Right renal pelvis (tissue), 4 donors: ENCODE results near the gene C16orf96. TPM values are rescaled to one million over a fixed set of nuclear protein-coding genes. Genes with fewer than 3 reads are reported as not detected.

Experiments
- DNase-seq, 4 donors: peaks; one replicate each; pipeline ENCODE4 v3.0.0-alpha.2; 2013; ENCODE audit warnings: low read depth in 4 of 4, low spot score in 3 of 4, missing footprints in 1 of 4
- polyA plus RNA-seq, 4 donors: library from polyadenylated mRNA; unstranded; fragments of 120-200 nt; gene quantifications; one replicate each; pipeline ENCODE4 v1.2.1, GENCODE V29; 2013; ENCODE audit not compliant: insufficient read length in 4 of 4

C16orf96 gene
- polyA plus RNA-seq, 4 donors, result 0.17 to 0.33 (median 0.26) TPM

DNA sequence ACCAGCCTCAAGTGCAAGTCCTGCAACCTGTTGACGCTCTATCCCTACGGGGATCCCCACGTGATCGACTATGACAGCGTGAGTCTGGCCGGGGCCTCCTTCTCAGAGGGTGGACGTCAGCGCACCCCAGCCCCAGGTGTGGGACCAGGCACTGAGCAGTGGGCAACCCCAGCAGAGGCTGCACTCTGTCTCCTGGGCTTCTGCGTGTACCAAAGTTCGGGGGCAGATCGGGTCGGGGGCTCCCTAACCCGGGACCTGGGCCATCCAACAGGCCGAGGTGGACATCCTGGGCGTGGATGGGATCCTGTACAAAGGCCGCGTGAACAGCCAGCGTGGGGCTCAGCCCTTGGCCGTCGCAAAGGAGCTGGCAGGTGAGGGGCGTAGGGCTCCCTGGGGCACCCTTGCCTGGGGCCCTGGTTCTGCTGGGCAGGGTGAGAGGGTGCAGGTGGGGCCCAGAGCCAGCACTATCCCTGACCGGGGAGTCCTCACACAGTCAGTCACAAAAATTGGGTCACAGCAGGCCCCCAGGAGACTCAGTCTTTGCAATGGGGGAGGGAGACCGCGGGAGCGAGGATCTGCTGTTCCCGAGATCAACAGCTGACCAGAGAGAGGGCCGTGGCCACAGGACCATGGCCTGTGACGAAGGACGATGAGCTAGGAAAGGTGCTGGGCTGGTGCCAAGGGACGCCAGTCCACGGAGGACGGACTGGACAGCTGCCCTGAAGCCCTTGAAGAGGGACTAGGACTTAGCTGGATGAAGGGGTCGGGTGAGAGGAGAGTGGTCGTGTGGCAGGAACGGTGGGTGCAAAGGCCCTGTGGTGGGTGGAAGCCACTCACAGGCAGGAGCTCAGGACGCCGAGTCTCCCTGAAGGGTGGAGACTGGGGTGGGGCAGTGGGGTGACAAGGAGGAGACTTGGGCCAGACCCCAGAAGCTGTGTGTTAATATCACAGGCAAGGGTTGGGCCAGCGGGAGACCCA, 38.6 kb downstream of the C16orf96 start:
- no peak for DNase-seq

GRCh38 chr16:4597174-4597573, 41.0 kb downstream of the C16orf96 start:
- DNase-seq, result no peak

GRCh38 chr16:4599037-4599436, 42.9 kb downstream of the C16orf96 start:
- no peak for DNase-seq

DNA sequence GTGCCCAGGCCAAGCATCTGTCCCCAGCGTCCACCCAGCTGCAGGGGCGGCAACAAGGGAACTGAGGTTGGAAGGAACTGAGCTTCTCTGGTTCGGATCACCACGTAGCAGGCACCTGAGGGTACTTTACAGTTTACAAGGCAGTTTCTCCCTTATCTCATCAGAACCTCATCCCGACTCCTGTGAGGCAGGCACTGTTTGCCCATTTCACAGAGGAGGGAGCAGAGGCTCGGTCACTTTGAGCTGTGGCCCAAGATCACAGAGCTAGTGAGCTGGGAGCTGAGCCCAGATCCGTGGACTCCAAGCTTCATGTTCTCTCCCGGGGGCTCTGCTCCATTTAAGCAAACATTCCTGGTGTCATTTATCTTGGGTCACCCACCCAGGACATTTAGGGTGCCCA, 43.4 kb downstream of the C16orf96 start:
- no peak for DNase-seq

- no peak for DNase-seq
Measured at GRCh38 chr16:4601036-4601863, 45.1 kb downstream of the C16orf96 start.

DNA sequence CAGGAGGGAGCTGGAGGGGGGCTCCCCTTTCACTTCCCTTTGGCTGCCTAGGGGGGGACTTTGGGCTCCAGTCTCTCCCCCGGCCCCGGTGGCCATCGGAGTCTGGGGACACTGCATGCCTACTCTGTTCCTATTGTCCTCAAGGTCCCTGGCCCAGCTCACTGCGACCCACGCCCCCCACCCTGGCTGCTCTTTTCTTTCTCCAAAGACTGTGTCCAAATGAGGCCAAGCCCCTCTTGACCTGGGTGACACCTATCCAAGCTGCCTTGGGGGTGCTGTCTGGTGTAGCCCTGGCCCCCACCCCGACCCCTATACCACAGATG, 45.7 kb downstream of the C16orf96 start:
- DNase-seq, result no peak

- no peak for DNase-seq
Measured at GRCh38 chr16:4602331-4602730, 46.2 kb downstream of the C16orf96 start.

DNA sequence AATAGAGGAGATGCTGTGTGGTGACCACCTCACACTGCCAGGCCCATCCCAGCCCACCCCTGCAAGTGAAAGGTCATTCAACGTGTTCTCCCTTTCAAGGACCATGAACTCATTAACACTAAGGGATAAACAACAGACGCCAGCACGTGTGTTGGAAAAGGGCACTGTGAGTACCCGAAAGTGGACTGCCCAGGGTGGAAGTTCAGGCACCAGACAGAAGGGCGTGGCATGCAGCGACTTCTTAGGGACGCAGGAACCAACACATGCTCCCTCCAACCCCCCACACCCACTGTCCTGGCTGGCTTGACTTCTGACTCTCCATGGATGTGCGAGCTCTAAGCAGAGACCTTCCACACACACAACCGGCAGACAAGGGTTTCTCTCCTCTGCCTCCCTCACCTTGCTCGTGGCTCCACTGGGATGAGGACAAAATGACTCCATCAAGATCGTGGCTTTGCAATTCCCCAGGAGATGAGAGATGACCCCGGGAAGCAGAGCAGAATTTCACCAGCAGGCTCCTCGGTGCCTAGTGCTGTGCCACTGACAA, 47.6 kb downstream of the C16orf96 start:
- no peak for DNase-seq

DNA sequence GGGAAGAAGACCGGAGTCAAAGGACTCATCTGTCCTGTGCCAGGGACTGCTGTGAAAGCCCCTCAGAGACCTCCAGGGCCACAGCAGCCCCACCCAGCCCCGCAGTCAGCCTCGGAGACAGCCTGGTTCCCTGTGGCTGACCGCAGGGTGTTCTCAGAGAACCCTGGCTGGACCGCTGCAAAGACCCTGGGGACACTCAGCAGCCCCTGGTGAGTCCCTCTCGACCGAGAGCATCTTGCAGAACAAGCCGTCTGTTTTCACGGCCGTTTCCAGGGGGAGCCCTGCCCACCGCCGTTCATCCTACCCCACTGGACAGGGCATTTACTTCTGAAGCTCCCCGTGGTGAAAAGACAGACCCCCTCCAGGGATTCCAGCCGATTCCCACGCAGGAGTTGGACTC, 48.3 kb downstream of the C16orf96 start:
- no peak for DNase-seq

- no peak for DNase-seq
Measured at GRCh38 chr16:4606354-4606753, 50.2 kb downstream of the C16orf96 start.

GRCh38 chr16:4607841-4608703, 51.9 kb downstream of the C16orf96 start:
- no peak for DNase-seq

- no peak for DNase-seq
Measured at GRCh38 chr16:4608704-4608980, 52.5 kb downstream of the C16orf96 start.

DNA sequence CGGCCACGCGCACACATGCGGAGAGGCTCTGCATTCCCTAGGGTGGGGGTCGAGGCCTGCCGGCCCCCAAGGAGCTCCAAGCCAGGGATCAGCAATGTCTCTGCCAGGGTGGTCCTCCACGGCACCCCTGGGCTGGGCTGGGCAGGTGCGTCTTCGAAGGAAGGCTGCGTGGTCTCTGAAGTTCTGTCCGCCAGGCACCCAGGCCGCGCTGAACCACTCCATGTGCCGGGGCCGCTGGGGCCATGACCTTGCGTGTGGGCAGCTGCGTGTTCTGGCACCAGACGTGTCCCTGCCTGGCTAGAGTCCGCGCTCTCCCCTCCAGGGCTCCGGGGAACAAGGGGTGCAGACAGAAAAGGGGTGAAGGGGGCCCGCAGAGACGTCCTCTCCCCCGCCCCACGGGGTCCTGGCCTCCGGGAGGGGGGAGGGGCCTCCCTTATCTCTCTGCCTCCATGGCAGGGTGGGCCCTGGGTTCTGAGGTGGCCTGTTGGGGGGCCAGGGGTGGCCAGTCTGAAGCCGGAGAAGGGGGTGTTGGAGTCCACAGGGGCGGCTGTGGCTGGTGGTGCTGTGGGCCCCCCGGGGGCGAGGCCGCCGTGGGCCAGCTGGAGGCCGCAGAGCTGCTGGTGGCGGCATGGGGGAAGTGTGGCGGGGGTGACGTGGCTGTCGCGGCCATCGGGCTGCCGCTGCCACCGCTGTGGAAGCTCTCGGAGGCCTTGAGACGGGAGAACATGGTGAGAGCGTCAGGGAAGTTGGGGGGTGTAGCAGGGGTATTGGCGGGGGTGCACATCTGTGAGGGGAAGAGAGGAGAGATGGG, 53.3 kb downstream of the C16orf96 start:
- no peak for DNase-seq

GRCh38 chr16:4610011-4611005, 54.2 kb downstream of the C16orf96 start:
- no peak for DNase-seq

DNA sequence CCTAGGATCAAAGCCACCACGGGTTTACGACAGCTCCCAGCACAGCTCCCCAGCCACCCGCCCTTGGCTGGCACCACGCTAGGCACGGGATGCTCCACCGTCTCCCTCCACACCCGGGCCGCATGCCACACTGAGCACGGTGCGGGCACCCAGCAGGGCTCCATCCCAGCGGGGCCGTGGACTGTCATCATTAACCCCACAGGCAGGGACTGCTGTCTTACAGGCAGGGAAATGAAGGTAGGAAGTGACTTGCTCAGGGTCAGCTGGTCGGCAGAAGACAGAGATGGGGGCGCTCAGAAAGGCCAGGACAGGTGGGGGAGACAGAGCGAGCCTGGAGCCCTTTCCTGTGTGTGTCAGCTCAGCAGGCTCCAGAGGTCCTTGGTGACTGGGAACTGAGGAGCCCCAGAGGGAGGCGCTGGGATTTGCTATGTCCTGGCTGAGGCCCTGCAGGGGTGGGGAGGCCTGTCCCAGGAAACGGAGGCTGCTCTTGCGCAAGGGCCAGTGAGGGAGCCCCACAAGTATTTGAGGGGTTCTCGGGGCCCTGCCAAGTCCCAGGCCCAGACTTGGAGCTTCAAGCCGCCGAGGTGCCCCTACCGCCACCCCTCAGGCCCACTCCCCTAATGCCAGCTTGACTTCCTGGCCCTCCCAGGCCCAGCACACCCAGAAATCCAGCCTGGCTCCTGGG, 55.3 kb downstream of the C16orf96 start:
- no peak for DNase-seq

GRCh38 chr16:4612474-4612931, 56.4 kb downstream of the C16orf96 start:
- DNase-seq, result no peak

DNA sequence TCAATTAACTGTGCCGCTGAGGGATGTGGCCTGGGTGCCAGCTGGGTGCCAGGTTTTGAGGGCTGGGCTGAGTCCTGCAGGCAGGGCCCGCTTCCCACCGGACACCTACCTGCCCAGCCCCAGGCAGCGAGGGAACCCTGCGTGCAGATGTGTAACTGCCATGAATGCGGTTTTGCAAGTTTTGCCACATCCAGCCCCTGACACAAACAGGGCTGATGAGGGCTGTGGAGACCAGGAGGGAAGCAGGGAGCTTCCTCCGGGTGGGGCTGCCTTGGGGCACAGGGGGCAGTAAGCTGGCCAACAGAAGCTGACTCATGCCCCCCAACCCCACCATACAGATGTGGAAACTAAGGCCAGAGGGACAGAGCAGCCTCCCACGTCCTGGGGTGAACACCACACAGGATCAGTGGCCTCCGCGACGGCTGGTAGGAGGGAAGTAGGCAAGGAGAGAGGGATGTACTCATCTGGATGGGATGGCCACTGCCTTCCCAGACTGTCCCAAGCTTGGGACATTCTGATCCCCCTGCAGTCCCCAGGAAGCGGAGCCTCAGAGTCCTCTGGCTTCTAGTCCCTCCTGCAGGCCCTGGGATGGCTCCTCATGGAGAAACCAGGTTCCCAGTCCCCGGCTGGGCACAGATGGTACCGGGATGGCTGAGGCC, 57.0 kb downstream of the C16orf96 start:
- no peak for DNase-seq
